BLaER1 (cell line): ENCODE measurements around the gene CLEC7A.

Source experiments
- H3K27ac ChIP-seq: shearing (Covaris generic); formaldehyde crosslinking; 2 replicates; pipeline ENCODE4 v1.8.1; 2022
- H3K27me3 ChIP-seq: shearing (Covaris generic); formaldehyde crosslinking; 2 replicates; pipeline ENCODE4 v1.8.1; 2022
- H3K36me3 ChIP-seq: shearing (Covaris generic); formaldehyde crosslinking; 2 replicates; pipeline ENCODE4 v1.8.1; 2022
- H3K4me1 ChIP-seq: shearing (Covaris generic); formaldehyde crosslinking; 2 replicates; pipeline ENCODE4 v1.8.1; 2022
- H3K4me2 ChIP-seq: shearing (Covaris generic); formaldehyde crosslinking; 2 replicates; pipeline ENCODE4 v1.8.1; 2022
- H3K4me3 ChIP-seq: shearing (Covaris generic); formaldehyde crosslinking; 2 replicates; pipeline ENCODE4 v1.8.1; 2022
- H3K9ac ChIP-seq: shearing (Covaris generic); formaldehyde crosslinking; 2 replicates; pipeline ENCODE4 v1.8.1; 2022
- H3K9me3 ChIP-seq: shearing (Covaris generic); formaldehyde crosslinking; 2 replicates; pipeline ENCODE4 v1.8.1; 2022
- H4K20me1 ChIP-seq: shearing (Covaris generic); formaldehyde crosslinking; 2 replicates; pipeline ENCODE4 v1.8.1; 2022
- Cebpa-rat ChIP-seq: shearing (Covaris generic); IDR thresholded peaks from 2 replicates; pipeline ENCODE4 v1.8.1; 2022

The CLEC7A gene

GRCh38 chr12:10130042-10130441 lies at the start of gene CLEC7A:
TSS of gene CLEC7A (minus strand) at chr12:10130199. CDS start at chr12:10130082, 117 bp downstream.
- Histone ChIP-seq H3K4me2 (no peak within 1 kb of the TSS), H3K9ac (no peak within 1 kb of the TSS), H3K9me3 (no peaks in the 10 kb centered on the region), H3K4me1 (no peaks in the 10 kb centered on the region), H3K36me3 (no peaks in the 10 kb centered on the region), H4K20me1 (no peaks in the 10 kb centered on the region), H3K4me3 (no peak within 1 kb of the TSS), H3K27ac (no peak within 1 kb of the TSS), H3K27me3 (no peaks in the 10 kb centered on the region)
- no peak for TF ChIP-seq Cebpa-rat

- Histone ChIP-seq H3K4me2 (no peak overlapping the region), H4K20me1 (no peaks in the 10 kb centered on the region), H3K27me3 (no peaks in the 10 kb centered on the region), H3K9ac (no peak overlapping the region), H3K36me3 (no peaks in the 10 kb centered on the region), H3K9me3 (no peaks in the 10 kb centered on the region), H3K27ac (no peak overlapping the region), H3K4me3 (no peak overlapping the region), H3K4me1 (no peaks in the 10 kb centered on the region)
- no peak for TF ChIP-seq Cebpa-rat
Measured at GRCh38 chr12:10179776-10180181, 49.8 kb upstream of the CLEC7A start.

GRCh38 chr12:10178821-10179220 lies 48.8 kb upstream of the CLEC7A start, which contains the start of gene TMEM52B:
TSS of gene TMEM52B (plus strand) at chr12:10179032. CDS start at chr12:10179575, 543 bp downstream.
- H4K20me1 ChIP-seq, result no peaks in the 10 kb centered on the region
- H3K27me3 ChIP-seq, result no peaks in the 10 kb centered on the region
- no peak within 1 kb of the TSS for H3K4me2 ChIP-seq
- TF ChIP-seq Cebpa-rat, result no peak
- no peaks in the 10 kb centered on the region for H3K4me1 ChIP-seq
- H3K9me3 ChIP-seq, result no peaks in the 10 kb centered on the region
- H3K4me3 ChIP-seq, result no peak within 1 kb of the TSS
- no peaks in the 10 kb centered on the region for H3K36me3 ChIP-seq
- H3K27ac ChIP-seq, result no peak within 1 kb of the TSS
- no peak within 1 kb of the TSS for H3K9ac ChIP-seq

- no peaks in the 10 kb centered on the region for H3K27me3 ChIP-seq
- no peak overlapping the region for H3K9ac ChIP-seq
- H3K27ac ChIP-seq, result no peak overlapping the region
- no peak overlapping the region for H3K4me2 ChIP-seq
- H3K4me1 ChIP-seq, result no peaks in the 10 kb centered on the region
- no peaks in the 10 kb centered on the region for H4K20me1 ChIP-seq
- H3K9me3 ChIP-seq, result no peaks in the 10 kb centered on the region
- no peak for TF ChIP-seq Cebpa-rat
- H3K36me3 ChIP-seq, result no peaks in the 10 kb centered on the region
- H3K4me3 ChIP-seq, result no peak overlapping the region
Measured at GRCh38 chr12:10175846-10176636, 46.0 kb upstream of the CLEC7A start.

GRCh38 chr12:10174986-10175614 lies 45.1 kb upstream of the CLEC7A start:
- no peaks in the 10 kb centered on the region for H4K20me1 ChIP-seq
- no peak overlapping the region for H3K9ac ChIP-seq
- no peak overlapping the region for H3K4me3 ChIP-seq
- no peak overlapping the region for H3K4me2 ChIP-seq
- no peak overlapping the region for H3K27ac ChIP-seq
- no peak for TF ChIP-seq Cebpa-rat
- no peaks in the 10 kb centered on the region for H3K9me3 ChIP-seq
- H3K27me3 ChIP-seq, result no peaks in the 10 kb centered on the region
- H3K4me1 ChIP-seq, result no peaks in the 10 kb centered on the region
- no peaks in the 10 kb centered on the region for H3K36me3 ChIP-seq

GRCh38 chr12:10171973-10172728 lies 42.2 kb upstream of the CLEC7A start, which contains the start of gene OLR1:
TSS of gene OLR1 (minus strand) at chr12:10172132. CDS start at chr12:10172077, 55 bp downstream.
- Histone ChIP-seq H3K9me3 (no peaks in the 10 kb centered on the region), H3K9ac (no peak within 1 kb of the TSS), H4K20me1 (no peaks in the 10 kb centered on the region), H3K4me3 (no peak within 1 kb of the TSS), H3K36me3 (no peaks in the 10 kb centered on the region), H3K27me3 (no peaks in the 10 kb centered on the region), H3K27ac (no peak within 1 kb of the TSS), H3K4me2 (no peak within 1 kb of the TSS), H3K4me1 (no peaks in the 10 kb centered on the region)
- TF ChIP-seq Cebpa-rat, result no peak

- Histone ChIP-seq H3K4me3 (no peak overlapping the region), H3K4me2 (no peak overlapping the region), H4K20me1 (no peaks in the 10 kb centered on the region), H3K27ac (no peak overlapping the region), H3K36me3 (no peaks in the 10 kb centered on the region), H3K9me3 (no peaks in the 10 kb centered on the region), H3K9ac (no peak overlapping the region), H3K4me1 (no peaks in the 10 kb centered on the region), H3K27me3 (no peaks in the 10 kb centered on the region)
- no peak for TF ChIP-seq Cebpa-rat
Measured at GRCh38 chr12:10170216-10170615, 40.2 kb upstream of the CLEC7A start.

GRCh38 chr12:10169104-10169503 lies 39.1 kb upstream of the CLEC7A start:
- Histone ChIP-seq H3K9me3 (no peaks in the 10 kb centered on the region), H3K4me3 (no peak overlapping the region), H3K4me1 (no peaks in the 10 kb centered on the region), H3K36me3 (no peaks in the 10 kb centered on the region), H4K20me1 (no peaks in the 10 kb centered on the region), H3K4me2 (no peak overlapping the region), H3K9ac (no peak overlapping the region), H3K27ac (no peak overlapping the region), H3K27me3 (no peaks in the 10 kb centered on the region)
- no peak for TF ChIP-seq Cebpa-rat

GRCh38 chr12:10167599-10167998 lies 37.6 kb upstream of the CLEC7A start:
- no peak for TF ChIP-seq Cebpa-rat
- Histone ChIP-seq H3K27me3 (no peaks in the 10 kb centered on the region), H3K4me2 (no peak overlapping the region), H3K4me3 (no peak overlapping the region), H3K9me3 (no peaks in the 10 kb centered on the region), H4K20me1 (no peaks in the 10 kb centered on the region), H3K36me3 (no peaks in the 10 kb centered on the region), H3K4me1 (no peaks in the 10 kb centered on the region), H3K9ac (no peak overlapping the region), H3K27ac (no peak overlapping the region)

- Histone ChIP-seq H3K4me1 (no peaks in the 10 kb centered on the region; the same call in 1 of the 2 replicates), H3K4me3 (no peak overlapping the region)
Measured at GRCh38 chr12:10165421-10165820, 35.4 kb upstream of the CLEC7A start.

More at GRCh38 chr12:10165421-10165820, 35.4 kb upstream of the CLEC7A start:
- H3K9ac ChIP-seq, result no peak overlapping the region
- no peaks in the 10 kb centered on the region for H3K36me3 ChIP-seq
- TF ChIP-seq Cebpa-rat, result no peak
- H3K4me2 ChIP-seq, result no peak overlapping the region
- no peaks in the 10 kb centered on the region for H3K9me3 ChIP-seq
- no peak overlapping the region for H3K27ac ChIP-seq
- no peaks in the 10 kb centered on the region for H3K27me3 ChIP-seq
- H4K20me1 ChIP-seq, result no peaks in the 10 kb centered on the region
